ENCODE data around the gene LRRC14B. TPM values are rescaled to one million over a fixed set of nuclear protein-coding genes. Genes with fewer than 3 reads are reported as not detected.
"Not testable (repeated sequence)": the region's sequence is repeated elsewhere in the genome, so short reads cannot be mapped to it uniquely, and the experiment has no call there.

The LRRC14B gene
- polyA plus RNA-seq, 12 donors, result 10.9 to 43.0 (median 22.5) TPM; not detected in 1

- no peak for DNase-seq
These were observed 43.2 kb downstream of the LRRC14B start for GRCh38 chr5:234450-234849.

- DNase-seq, result not testable (repeated sequence)
These were observed 44.2 kb downstream of the LRRC14B start for GRCh38 chr5:235527-235926.

- not testable (repeated sequence) for DNase-seq
These were observed 46.6 kb downstream of the LRRC14B start for GRCh38 chr5:237931-238330.

- DNase-seq, result not testable (repeated sequence)
These were observed 49.3 kb downstream of the LRRC14B start for GRCh38 chr5:240550-240949.

GRCh38 chr5:241045-241669 is 49.9 kb downstream of the LRRC14B start:
- DNase-seq, result not testable (repeated sequence)

GRCh38 chr5:243683-244367 is 52.5 kb downstream of the LRRC14B start:
- not testable (repeated sequence) for DNase-seq

GRCh38 chr5:245717-246116 is 54.4 kb downstream of the LRRC14B start:
- DNase-seq, result not testable (repeated sequence)

Other genes with a start within 250 kb of the LRRC14B start
- gene PLEKHG4B, start 99.3 kb upstream of the LRRC14B start, polyA plus RNA-seq (ENCODE audit: insufficient read length in 12 of 12), result 10 to 100 TPM in 1 of 12 donors, 1 to 10 TPM in 2, under 1 TPM in 7, not detected in 2; 0.23 to 15.1 (median 0.72) TPM
- gene CCDC127, start 26.7 kb downstream of the LRRC14B start, polyA plus RNA-seq (ENCODE audit: insufficient read length in 12 of 12), result 10 to 100 TPM in 3 of 12 donors, 1 to 10 TPM in 8, not detected in 1; 8.4 to 12.1 (median 9.2) TPM
- gene SDHA, start 26.8 kb downstream of the LRRC14B start, polyA plus RNA-seq (ENCODE audit: insufficient read length in 12 of 12), result 100 to 1,000 TPM in 4 of 12 donors, 10 to 100 TPM in 7, not detected in 1; 76.2 to 112 (median 92.8) TPM
- gene PDCD6, start 80.2 kb downstream of the LRRC14B start, polyA plus RNA-seq (ENCODE audit: insufficient read length in 12 of 12), result 10 to 100 TPM in 11 of 12 donors, not detected in 1; 54.1 to 89.4 (median 68.9) TPM
- 10 to 100 TPM in 1 of 12 donors, 1 to 10 TPM in 9, not detected in 2; 1.4 to 11.9 (median 2.0) TPM for gene AHRR, start 130.2 kb downstream of the LRRC14B start, polyA plus RNA-seq (ENCODE audit: insufficient read length in 12 of 12)

Measured in muscle of arm (tissue), 12 donors.